ENCODE measurements around the gene BAD.

GRCh38 chr11:64263947-64264317 lies 20.5 kb downstream of the BAD start:
- TF ChIP-seq POLR2AphosphoS5 (IDR thresholded peaks at IDR 0.05) (no peak), POLR2A (IDR thresholded peaks at IDR 0.05) (no peak), CTCF (IDR thresholded peaks at IDR 0.05 in 8 of 11, conservative IDR thresholded peaks at IDR 0.05 in 3 of 11) (no peak)

Measured in spleen (tissue), 7 donors.